NCI-H2107 treated with DMSO at 0.1 percent for 48 hours (cell line): ENCODE measurements around the gene ZNF662.

Source experiments
- DNase-seq: peaks from one replicate; lab custom pipeline; 2025; ENCODE audit not compliant: unreplicated experiment; lab: John Stamatoyannopoulos, UW

ZNF662 gene

DNA sequence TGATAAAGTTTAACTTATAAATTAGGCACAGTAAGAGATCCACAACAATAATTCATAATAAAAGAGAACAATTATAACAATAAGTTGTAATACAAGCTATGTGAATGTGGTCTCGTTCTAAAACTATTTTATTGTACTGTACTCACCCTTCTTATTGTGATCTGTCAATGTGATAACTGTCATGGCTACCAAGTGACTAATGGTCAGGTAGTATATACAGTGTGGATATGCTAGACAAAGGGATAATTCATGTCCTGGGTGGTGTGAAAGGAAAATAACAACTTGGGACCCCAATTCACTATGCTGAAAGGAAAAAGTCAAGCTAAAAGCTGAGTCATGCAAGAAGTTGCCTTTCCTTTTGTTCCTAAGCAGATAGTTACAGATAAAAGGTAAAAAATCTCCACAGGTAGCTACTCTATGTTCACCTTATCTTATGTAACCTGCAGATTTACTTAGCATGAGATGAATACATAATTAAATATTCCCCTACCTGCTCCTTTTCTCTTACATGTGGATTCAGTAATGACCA lies 19.6 kb upstream of the ZNF662 start:
- DNase-seq: no peak

DNA sequence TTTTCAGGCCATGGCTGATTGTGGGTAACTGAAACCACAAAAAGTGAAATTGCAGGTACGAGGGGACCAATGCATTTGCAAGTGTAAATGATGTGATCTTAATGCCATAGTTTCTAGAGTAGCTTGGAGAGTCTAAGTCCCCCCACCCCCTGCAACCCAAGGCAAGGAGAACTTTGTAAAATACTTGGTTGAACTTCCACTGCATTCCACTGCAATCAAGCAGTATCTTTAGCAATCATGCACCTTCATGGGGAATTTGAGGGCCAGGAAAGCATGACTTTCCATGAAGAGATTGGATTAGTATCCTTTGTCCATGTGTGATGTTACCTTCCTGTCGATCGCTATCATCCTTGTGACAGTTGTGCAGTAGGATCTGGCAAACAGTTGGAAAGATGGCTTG lies 18.9 kb upstream of the ZNF662 start:
- no peak for DNase-seq

GRCh38 chr3:42891042-42891441 lies 14.9 kb upstream of the ZNF662 start:
- no peak for DNase-seq

- no peak for DNase-seq
Observed at GRCh38 chr3:42892169-42892568, 13.8 kb upstream of the ZNF662 start.

GRCh38 chr3:42892807-42893206 lies 13.1 kb upstream of the ZNF662 start:
- DNase-seq: no peak

GRCh38 chr3:42894698-42895579 lies 11.0 kb upstream of the ZNF662 start:
- DNase-seq: peak; percentile 16

- DNase-seq: no peak
Observed at GRCh38 chr3:42895580-42895868, 10.4 kb upstream of the ZNF662 start.

GRCh38 chr3:42898896-42899675 lies 6.9 kb upstream of the ZNF662 start:
- no peak for DNase-seq

- DNase-seq: no peak
Observed at GRCh38 chr3:42900226-42901072, 5.5 kb upstream of the ZNF662 start.

DNA sequence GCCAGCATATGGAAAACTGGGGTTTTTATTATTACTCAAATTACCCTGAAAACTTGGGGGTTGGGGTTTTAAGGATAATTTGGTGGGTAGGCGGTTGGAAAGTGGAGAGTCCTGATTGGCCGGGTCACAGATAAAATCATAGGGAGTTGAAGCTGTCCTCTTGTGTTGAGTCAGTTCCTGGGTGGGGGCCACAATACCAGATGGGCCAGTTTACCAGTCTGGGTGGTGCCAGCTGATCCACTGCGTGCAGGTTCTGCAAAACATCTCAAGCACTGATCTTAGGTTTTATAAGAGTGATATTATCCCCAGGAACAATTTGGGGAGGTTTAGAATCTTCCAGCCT lies 4.9 kb upstream of the ZNF662 start:
- DNase-seq: no peak

- DNase-seq: no peak
Observed at GRCh38 chr3:42902257-42902656, 3.7 kb upstream of the ZNF662 start.

GRCh38 chr3:42904076-42904475 lies 1.9 kb upstream of the ZNF662 start:
- DNase-seq: no peak

DNA sequence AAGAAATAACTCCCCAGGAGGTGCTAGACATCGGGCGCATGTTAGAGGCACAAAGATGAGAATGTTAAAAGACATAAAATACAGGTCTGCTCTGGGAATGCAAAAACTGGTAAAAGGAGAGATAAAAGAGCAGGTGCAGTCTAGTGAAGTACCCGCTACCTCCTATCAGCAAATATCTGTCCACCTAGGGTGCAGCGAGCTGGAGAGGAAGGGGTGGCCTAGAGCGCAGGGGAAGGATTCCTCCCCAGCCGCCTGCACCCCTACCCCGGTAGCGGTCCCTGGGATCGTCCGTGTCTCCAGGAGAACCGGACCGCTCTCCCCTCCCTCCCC lies 237 bp upstream of the ZNF662 start:
- DNase-seq: no peak

- no peak for DNase-seq
Observed at GRCh38 chr3:42906848-42907183, 874 bp downstream of the ZNF662 start.

DNA sequence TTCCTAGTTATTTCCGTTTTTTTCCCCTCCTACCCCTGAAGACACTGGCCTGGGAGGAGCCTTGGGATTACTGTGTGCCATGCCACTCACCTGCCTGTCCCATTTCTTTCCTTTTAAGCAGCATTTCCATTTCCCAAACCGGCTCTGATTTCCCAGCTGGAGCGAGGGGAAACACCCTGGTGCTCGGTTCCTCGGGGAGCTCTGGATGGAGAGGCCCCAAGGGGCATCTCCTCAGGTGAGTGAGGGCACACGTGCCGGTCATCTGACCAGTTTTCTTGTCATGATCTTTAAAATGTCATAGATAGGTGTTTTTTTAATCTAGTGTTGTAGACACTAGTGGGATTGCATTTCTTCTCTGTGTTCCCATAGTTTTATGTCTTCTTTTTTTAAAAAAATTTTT lies 2.7 kb downstream of the ZNF662 start:
- no peak for DNase-seq

- DNase-seq: no peak
Observed at GRCh38 chr3:42911551-42911950, 5.6 kb downstream of the ZNF662 start.

GRCh38 chr3:42914771-42915515 lies 9.0 kb downstream of the ZNF662 start:
- no peak for DNase-seq

DNA sequence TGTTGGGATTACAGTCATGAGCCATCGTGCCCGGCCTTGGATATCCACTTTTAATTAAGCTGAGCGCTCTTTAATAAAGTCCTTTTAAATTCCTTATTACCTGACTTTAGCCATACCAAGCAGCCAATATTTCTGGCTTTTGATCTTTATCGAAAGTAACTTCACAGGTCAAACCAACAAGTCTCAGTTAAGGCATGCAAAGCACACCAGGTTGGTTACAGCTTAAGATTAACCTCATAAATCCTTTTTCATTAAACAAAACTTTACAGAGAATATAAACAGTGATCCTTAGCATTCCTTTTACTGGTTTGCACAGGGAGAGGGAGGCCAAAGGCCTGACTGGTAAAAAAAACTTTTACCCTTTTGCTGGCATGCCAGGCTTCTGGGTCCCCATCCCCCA lies 17.7 kb downstream of the ZNF662 start:
- no peak for DNase-seq

- no peak for DNase-seq
Observed at GRCh38 chr3:42926310-42926709, 20.4 kb downstream of the ZNF662 start.

DNA sequence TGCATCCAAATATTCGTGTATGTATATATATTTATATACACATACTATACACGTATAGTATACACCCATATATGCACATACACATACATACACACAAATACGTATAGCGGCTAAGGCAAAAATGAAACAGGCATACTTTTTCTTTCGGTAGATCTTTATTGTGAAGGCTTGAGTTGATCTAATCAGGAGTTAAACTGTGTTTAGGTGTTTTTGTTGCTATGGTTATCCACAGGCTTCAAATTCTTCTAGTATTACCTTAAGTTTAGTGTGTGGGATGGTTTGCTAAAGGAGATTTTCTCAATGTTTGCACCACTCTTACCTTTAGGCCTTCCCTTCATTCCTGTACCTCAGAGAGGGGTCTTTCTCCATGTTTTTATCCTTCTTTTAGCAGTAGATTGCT lies 28.2 kb downstream of the ZNF662 start:
- DNase-seq: no peak

DNA sequence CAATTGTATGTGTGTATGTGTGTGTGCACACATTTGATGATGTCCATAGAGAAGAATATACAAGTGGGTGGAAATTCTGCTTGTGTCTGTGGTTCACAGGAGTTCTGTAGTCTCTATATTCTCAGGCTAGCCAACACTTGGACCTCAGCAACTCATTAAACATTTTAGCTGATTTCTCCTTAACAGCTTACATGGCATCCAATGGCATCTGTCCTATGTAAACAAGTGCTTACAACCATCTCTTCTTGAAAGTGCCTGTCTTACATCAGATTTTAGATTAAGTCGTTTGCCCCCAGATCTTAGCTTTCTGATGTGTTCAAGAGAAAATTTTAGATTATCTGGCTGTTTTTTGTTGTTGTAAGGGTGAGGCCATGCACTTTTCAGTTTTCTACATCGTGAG lies 29.0 kb downstream of the ZNF662 start:
- DNase-seq: no peak
